GM23338 (cell line): ENCODE results near the gene CDH8. TPM values are rescaled to one million over a fixed set of nuclear protein-coding genes. Genes with fewer than 3 reads are reported as not detected.
A peak's percentile ranks its signal among the peaks of the same experiment; 100 is the strongest.
"Not testable (repeated sequence)": the region's sequence is repeated elsewhere in the genome, so short reads cannot be mapped to it uniquely, and the experiment has no call there.

Source experiments
- ATAC-seq: fragments of 200-7000 bp; cut with Tn5 transposase; 3 replicates; pipeline ENCODE4 v1.9.1; 2020
- DNase-seq: peaks from one replicate; pipeline ENCODE4 v3.0.0-alpha.2; 2015; ENCODE audit warnings: low spot score
- H2AFZ ChIP-seq: fragments of 200-600 bp; sonication (generic); 2 replicates; pipeline ENCODE4 v1.8.0; 2016; ENCODE audit warnings: antibody characterized with exemption, mild to moderate bottlenecking, moderate library complexity
- H3F3A ChIP-seq: fragments of 200-600 bp; sonication (generic); replicated peaks from 2 replicates; pipeline ENCODE4 v1.8.0; 2017; ENCODE audit warnings: antibody characterized with exemption, mixed run types, low read depth
- H3K27ac ChIP-seq: fragments of 200-600 bp; sonication (generic); 2 replicates; pipeline ENCODE4 v1.6.1; 2016; ENCODE audit warnings: low read depth
- H3K27me3 ChIP-seq: fragments of 200-600 bp; sonication (generic); 2 replicates; pipeline ENCODE4 v1.8.0; 2016; ENCODE audit warnings: mild to moderate bottlenecking, mixed run types, moderate library complexity; ENCODE audit not compliant: insufficient read depth
- H3K36me3 ChIP-seq: fragments of 200-600 bp; sonication (generic); 2 replicates; pipeline ENCODE4 v1.8.0; 2016; ENCODE audit warnings: mild to moderate bottlenecking; ENCODE audit not compliant: insufficient read depth
- H3K4me1 ChIP-seq: fragments of 200-600 bp; sonication (generic); 2 replicates; pipeline ENCODE4 v1.8.0; 2016; ENCODE audit warnings: mild to moderate bottlenecking, moderate library complexity; ENCODE audit not compliant: insufficient read depth
- H3K4me2 ChIP-seq: fragments of 200-600 bp; sonication (generic); 2 replicates; pipeline ENCODE4 v1.7.1; 2017; ENCODE audit warnings: mixed run types
- H3K4me3 ChIP-seq: fragments of 200-600 bp; sonication (generic); 2 replicates; pipeline ENCODE4 v1.6.1; 2016; ENCODE audit warnings: mixed run types
- H3K79me2 ChIP-seq: fragments of 200-600 bp; sonication (generic); replicated peaks from 2 replicates; pipeline ENCODE4 v1.8.0; 2017; ENCODE audit warnings: mild to moderate bottlenecking; ENCODE audit not compliant: insufficient read depth
- H3K9me2 ChIP-seq: fragments of 200-600 bp; sonication (generic); 2 replicates; pipeline ENCODE4 v1.8.0; 2017; ENCODE audit not compliant: insufficient read depth
- H4K20me1 ChIP-seq: fragments of 200-600 bp; sonication (generic); replicated peaks from 2 replicates; pipeline ENCODE4 v1.8.0; 2017; ENCODE audit warnings: mild to moderate bottlenecking; ENCODE audit not compliant: insufficient read depth
- H3K27ac Mint-ChIP-seq: 2 replicates; pipeline ENCODE4 v1.8.0; 2020; ENCODE audit warnings: inconsistent platforms, mild to moderate bottlenecking, moderate library complexity, mixed read lengths
- H3K27me3 Mint-ChIP-seq: 3 replicates; pipeline ENCODE4 v1.8.0; 2022; ENCODE audit warnings: low read depth, mild to moderate bottlenecking, moderate library complexity, mixed read lengths, inconsistent platforms; ENCODE audit not compliant: insufficient read depth, poor library complexity
- H3K36me3 Mint-ChIP-seq: 3 replicates; pipeline ENCODE4 v1.8.0; 2021; ENCODE audit warnings: low read depth, mild to moderate bottlenecking, inconsistent platforms, moderate library complexity, mixed read lengths
- H3K4me1 Mint-ChIP-seq: 3 replicates; pipeline ENCODE4 v1.8.0; 2020; ENCODE audit warnings: mild to moderate bottlenecking, inconsistent platforms, mixed read lengths
- H3K4me3 Mint-ChIP-seq: 3 replicates; pipeline ENCODE4 v1.8.0; 2021; ENCODE audit warnings: moderate library complexity, mild to moderate bottlenecking, inconsistent platforms, mixed read lengths
- H3K9me3 Mint-ChIP-seq: 3 replicates; pipeline ENCODE4 v1.8.0; 2020; ENCODE audit warnings: moderate library complexity, mild to moderate bottlenecking, inconsistent platforms, mixed read lengths
- CTCF ChIP-seq, 2 experiments: fragments of 200-600 bp in 1 of 2; sonication (generic) in 1 of 2; conservative IDR thresholded peaks; 2 replicates each; pipeline versions ENCODE4 v1.5.1 to v1.6.1; 2016 to 2017; ENCODE audit warnings: antibody characterized with exemption in 2 of 2, low read depth in 2 of 2, mild to moderate bottlenecking in 2 of 2, moderate library complexity in 1 of 2
- ETS1 ChIP-seq: IDR thresholded peaks from 2 replicates; pipeline ENCODE4 v1.6.1; 2016; ENCODE audit warnings: antibody characterized with exemption
- JUNB ChIP-seq: IDR thresholded peaks from one replicate; pipeline ENCODE4 v1.6.1; 2016; ENCODE audit warnings: antibody characterized with exemption; ENCODE audit not compliant: unreplicated experiment
- NANOG ChIP-seq: IDR thresholded peaks from 2 replicates; pipeline ENCODE4 v1.6.1; 2016; ENCODE audit warnings: antibody characterized with exemption, borderline replicate concordance
- ZNF331 ChIP-seq: fragments of 250-450 bp; sonication (Bioruptor Pico); IDR thresholded peaks from 2 replicates; pipeline ENCODE4 v1.5.0; 2020; ENCODE audit warnings: low read depth, mild to moderate bottlenecking, moderate library complexity
- ZNF462 ChIP-seq: fragments of 250-450 bp; sonication (Bioruptor Pico); IDR thresholded peaks from 2 replicates; pipeline ENCODE4 v1.5.0; 2020; ENCODE audit warnings: mild to moderate bottlenecking, moderate library complexity
- polyA plus RNA-seq: library from polyadenylated mRNA; unstranded; fragments of >200 nt; fragmentation: Nextera tagmentation; extraction: Ambion mirVana; gene quantifications from 2 replicates; pipeline ENCODE4 v1.2.1, GENCODE V29; 2016
- total RNA-seq: library from RNA; depleted of rRNA; stranded (reverse); fragments of >200 nt; shearing (Covaris generic); gene quantifications from 2 replicates; pipeline ENCODE4 v1.2.3, GENCODE V29; 2014

Gene CDH8
- total and polyA plus RNA-seq, 2 experiments from 2014 or later, result 10.2 to 11.7 TPM

- Histone ChIP-seq H3K4me3 (no peak overlapping the region), H3F3A (no peaks in the 10 kb centered on the region), H3K36me3 (no peaks in the 10 kb centered on the region), H3K79me2 (no peaks in the 10 kb centered on the region), H2AFZ (no peak overlapping the region), H3K27ac (no peak overlapping the region), H3K4me1 (no peaks in the 10 kb centered on the region), H3K9me2 (no peaks in the 10 kb centered on the region), H4K20me1 (no peaks in the 10 kb centered on the region), H3K4me2 (no peak overlapping the region), H3K27me3 (no peaks in the 10 kb centered on the region)
- H3K27me3 Mint-ChIP-seq, result no peaks in the 10 kb centered on the region
- TF ChIP-seq ETS1, result no peak
- TF ChIP-seq JUNB, result no peak
- no peak for TF ChIP-seq CTCF (conservative IDR thresholded peaks at IDR 0.05; ENCODE audit: low read depth in 2 of 2)
- no peak for TF ChIP-seq NANOG
- no peak for TF ChIP-seq ZNF462
- no peak for TF ChIP-seq ZNF331
- DNase-seq (no peak), ATAC-seq (no peak)
- H3K36me3 Mint-ChIP-seq, result 0 out of 3 replicates have a peak, but pooled peaks cover 2% of the 10 kb centered on the region
- no peak overlapping the region for H3K27ac Mint-ChIP-seq
- H3K9me3 Mint-ChIP-seq, result no peaks in the 10 kb centered on the region
- H3K4me1 Mint-ChIP-seq, result no peaks in the 10 kb centered on the region
- H3K4me3 Mint-ChIP-seq, result no peak overlapping the region
These were observed 244.8 kb downstream of the CDH8 start for GRCh38 chr16:61791464-61791863.

GRCh38 chr16:61781855-61782254 is 254.4 kb downstream of the CDH8 start:
- not testable (repeated sequence) for H3K4me3 Mint-ChIP-seq

More at GRCh38 chr16:61781855-61782254, 254.4 kb downstream of the CDH8 start:
- not testable (repeated sequence) for H3F3A ChIP-seq, H4K20me1 ChIP-seq, H3K4me2 ChIP-seq, H3K27me3 Mint-ChIP-seq, H3K4me1 Mint-ChIP-seq, H3K79me2 ChIP-seq, ATAC-seq, H3K9me2 ChIP-seq, H3K4me3 ChIP-seq, H2AFZ ChIP-seq, H3K36me3 ChIP-seq, H3K36me3 Mint-ChIP-seq, H3K4me1 ChIP-seq, H3K27ac Mint-ChIP-seq, H3K27me3 ChIP-seq, H3K9me3 Mint-ChIP-seq
- H3K27ac ChIP-seq, result peak overlapping the region; percentile 17; the same call in 1 of the 2 replicates
- peak; percentile 18 for DNase-seq
